Measurements from ENCODE around the gene HOPX.

The HOPX gene

DNA sequence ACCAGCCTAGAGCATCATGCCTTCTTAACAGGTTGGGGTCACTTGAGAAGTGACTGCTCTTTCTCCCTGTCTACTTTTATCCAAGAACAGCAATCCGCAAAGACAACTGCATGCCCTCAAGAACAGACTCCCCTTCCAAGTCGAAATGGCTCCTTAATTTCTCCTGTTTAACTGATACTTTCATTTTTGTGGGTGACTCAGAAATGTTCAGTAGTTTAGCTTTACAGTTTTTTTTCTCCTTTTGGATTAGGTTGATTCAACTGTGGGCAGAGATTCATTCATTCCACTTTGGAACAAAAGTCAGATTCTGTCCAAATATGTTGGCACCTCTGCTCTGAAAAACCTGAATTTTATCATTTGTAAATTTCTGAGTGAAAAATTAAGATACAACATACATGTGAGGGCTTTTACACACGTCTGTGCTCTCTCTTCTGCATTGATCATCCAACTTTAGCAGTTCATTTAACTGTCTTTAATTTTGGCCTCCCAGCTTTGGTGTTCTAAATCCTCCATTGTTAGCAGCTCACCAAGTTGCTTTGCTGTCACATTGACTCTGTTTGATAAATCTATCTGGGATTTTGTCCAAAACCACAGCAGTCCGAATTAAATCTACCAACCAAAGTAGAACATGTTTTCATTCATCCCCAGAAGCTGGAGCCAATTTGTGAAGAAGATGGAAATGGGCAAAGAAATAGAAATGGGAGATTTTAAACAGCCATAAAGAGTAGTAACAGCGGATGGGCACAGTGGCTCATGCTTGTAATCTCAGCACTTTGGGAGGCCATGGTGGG is 50.0 kb downstream of the HOPX start:
- H3K36me3 ChIP-seq (ENCODE audit: control insufficient read depth in 2 of 2, insufficient read depth in 1 of 2, low read length in 2 of 2), result no peaks in the 10 kb centered on the region
- POLR2A ChIA-PET, result no interaction called here
- CTCF ChIA-PET, result no interaction called here
- no peak overlapping the region for H3K4me3 ChIP-seq (ENCODE audit: low read depth, low read length)
- no peaks in the 10 kb centered on the region for H3K4me1 ChIP-seq (ENCODE audit: control insufficient read depth, insufficient read depth, low read length)
- no peaks in the 10 kb centered on the region for H3K9me3 ChIP-seq (ENCODE audit: control insufficient read depth, insufficient read depth, low read depth, low read length)
- TF ChIP-seq ZSCAN16 (tag by site-specific recombination; IDR thresholded peaks at IDR 0.05) (no peak), ZNF202 (tag by site-specific recombination; IDR thresholded peaks at IDR 0.05; ENCODE audit: borderline replicate concordance) (no peak), ZNF529 (tag by site-specific recombination; IDR thresholded peaks at IDR 0.05; ENCODE audit: insufficient replicate concordance) (no peak), ZNF510 (tag by site-specific recombination; IDR thresholded peaks at IDR 0.05; ENCODE audit: insufficient replicate concordance) (no peak)
- no peak overlapping the region for H3K27ac ChIP-seq (ENCODE audit: extremely low read depth, low read depth, low read length)

- ChIA-PET POLR2A (interaction anchor here (1.1 kb wide), 1 partner anchor 13 kb away, joined by 3 read pairs; no protein-coding TSS in a partner anchor), CTCF (no interaction called here)
- Histone ChIP-seq H3K36me3 (ENCODE audit: control insufficient read depth in 2 of 2, insufficient read depth in 1 of 2, low read length in 2 of 2) (no peaks in the 10 kb centered on the region), H3K4me3 (ENCODE audit: low read depth, low read length) (no peak overlapping the region), H3K27ac (ENCODE audit: extremely low read depth, low read depth, low read length) (no peak overlapping the region), H3K4me1 (ENCODE audit: control insufficient read depth, insufficient read depth, low read length) (no peaks in the 10 kb centered on the region), H3K9me3 (ENCODE audit: control insufficient read depth, insufficient read depth, low read depth, low read length) (no peaks in the 10 kb centered on the region)
- TF ChIP-seq ZFP41 (tag by site-specific recombination; IDR thresholded peaks at IDR 0.05; ENCODE audit: borderline replicate concordance), result no peak
- no peak for TF ChIP-seq ZNF24 (tag by site-specific recombination; IDR thresholded peaks at IDR 0.05)
- no peak for TF ChIP-seq HOXA7 (CRISPR knock-in tag; IDR thresholded peaks at IDR 0.05; ENCODE audit: borderline replicate concordance)
- TF ChIP-seq, protein P1, sequence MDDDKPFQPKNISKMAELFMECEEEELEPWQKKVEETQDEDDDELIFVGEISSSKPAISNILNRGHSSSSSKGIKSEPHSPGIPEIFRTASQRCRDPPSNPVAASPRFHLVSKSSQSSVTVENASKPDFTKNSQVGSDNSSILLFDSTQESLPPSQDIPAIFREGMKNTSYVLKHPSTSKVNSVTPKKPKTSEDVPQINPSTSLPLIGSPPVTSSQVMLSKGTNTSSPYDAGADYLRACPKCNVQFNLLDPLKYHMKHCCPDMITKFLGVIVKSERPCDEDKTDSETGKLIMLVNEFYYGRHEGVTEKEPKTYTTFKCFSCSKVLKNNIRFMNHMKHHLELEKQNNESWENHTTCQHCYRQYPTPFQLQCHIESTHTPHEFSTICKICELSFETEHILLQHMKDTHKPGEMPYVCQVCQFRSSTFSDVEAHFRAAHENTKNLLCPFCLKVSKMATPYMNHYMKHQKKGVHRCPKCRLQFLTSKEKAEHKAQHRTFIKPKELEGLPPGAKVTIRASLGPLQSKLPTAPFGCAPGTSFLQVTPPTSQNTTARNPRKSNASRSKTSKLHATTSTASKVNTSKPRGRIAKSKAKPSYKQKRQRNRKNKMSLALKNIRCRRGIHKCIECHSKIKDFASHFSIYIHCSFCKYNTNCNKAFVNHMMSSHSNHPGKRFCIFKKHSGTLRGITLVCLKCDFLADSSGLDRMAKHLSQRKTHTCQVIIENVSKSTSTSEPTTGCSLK (tag by site-specific recombination; IDR thresholded peaks at IDR 0.05), result no peak
- TF ChIP-seq ZNF138 (tag by site-specific recombination; IDR thresholded peaks at IDR 0.05; ENCODE audit: borderline replicate concordance), result no peak
- no peak for TF ChIP-seq ZNF76 (tag by site-specific recombination; IDR thresholded peaks at IDR 0.05; ENCODE audit: borderline replicate concordance, low read depth)
- TF ChIP-seq, protein P2, sequence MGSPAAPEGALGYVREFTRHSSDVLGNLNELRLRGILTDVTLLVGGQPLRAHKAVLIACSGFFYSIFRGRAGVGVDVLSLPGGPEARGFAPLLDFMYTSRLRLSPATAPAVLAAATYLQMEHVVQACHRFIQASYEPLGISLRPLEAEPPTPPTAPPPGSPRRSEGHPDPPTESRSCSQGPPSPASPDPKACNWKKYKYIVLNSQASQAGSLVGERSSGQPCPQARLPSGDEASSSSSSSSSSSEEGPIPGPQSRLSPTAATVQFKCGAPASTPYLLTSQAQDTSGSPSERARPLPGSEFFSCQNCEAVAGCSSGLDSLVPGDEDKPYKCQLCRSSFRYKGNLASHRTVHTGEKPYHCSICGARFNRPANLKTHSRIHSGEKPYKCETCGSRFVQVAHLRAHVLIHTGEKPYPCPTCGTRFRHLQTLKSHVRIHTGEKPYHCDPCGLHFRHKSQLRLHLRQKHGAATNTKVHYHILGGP (tag by site-specific recombination; IDR thresholded peaks at IDR 0.05), result no peak
Measured at GRCh38 chr4:56628592-56628991, 52.5 kb downstream of the HOPX start.

DNA sequence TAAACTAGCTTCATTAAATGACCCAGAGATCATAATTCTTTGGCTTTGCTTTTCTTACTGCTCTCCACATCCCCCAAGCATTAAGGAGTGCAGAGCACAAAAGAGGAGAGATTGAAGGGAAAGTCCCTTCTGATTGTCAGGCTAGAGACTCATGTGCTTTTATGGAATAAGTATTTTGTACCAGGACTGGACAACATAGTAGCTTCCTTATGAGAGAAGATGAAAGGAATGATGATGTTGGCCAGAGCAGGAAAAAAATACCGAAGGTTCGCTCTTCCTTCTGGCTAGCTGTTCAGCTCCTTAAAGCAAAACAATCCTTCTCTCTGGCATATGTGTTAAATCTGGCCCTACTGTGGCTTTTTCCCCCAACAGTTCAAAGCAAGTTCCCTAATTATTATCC is 53.1 kb downstream of the HOPX start:
- Histone ChIP-seq H3K4me1 (ENCODE audit: control insufficient read depth, insufficient read depth, low read length) (no peaks in the 10 kb centered on the region), H3K4me3 (ENCODE audit: low read depth, low read length) (no peak overlapping the region), H3K27ac (ENCODE audit: extremely low read depth, low read depth, low read length) (no peak overlapping the region), H3K9me3 (ENCODE audit: control insufficient read depth, insufficient read depth, low read depth, low read length) (no peaks in the 10 kb centered on the region), H3K36me3 (ENCODE audit: control insufficient read depth in 2 of 2, insufficient read depth in 1 of 2, low read length in 2 of 2) (no peaks in the 10 kb centered on the region)
- ChIA-PET CTCF (interaction anchor here (0.6 to 1.0 kb wide), 3 partner anchors 43 to 208 kb away, joined by 3 read pairs; no protein-coding TSS in a partner anchor), POLR2A (interaction anchor here (1.1 kb wide), 1 partner anchor 14 kb away, joined by 3 read pairs; no protein-coding TSS in a partner anchor)
- no peak for TF ChIP-seq SP2 (tag by site-specific recombination; IDR thresholded peaks at IDR 0.05)
- no peak for TF ChIP-seq ZNF544 (tag by site-specific recombination; IDR thresholded peaks at IDR 0.05)
- TF ChIP-seq ZNF23 (tag by site-specific recombination; IDR thresholded peaks at IDR 0.05; ENCODE audit: borderline replicate concordance), result no peak
- TF ChIP-seq ZNF664 (tag by site-specific recombination; IDR thresholded peaks at IDR 0.05), result no peak
- TF ChIP-seq, protein P2 (tag by site-specific recombination; IDR thresholded peaks at IDR 0.05), result no peak
- TF ChIP-seq GLI2 (tag by site-specific recombination; IDR thresholded peaks at IDR 0.05; ENCODE audit: borderline replicate concordance, low read depth), result no peak
- no peak for TF ChIP-seq ZNF335 (tag by site-specific recombination; conservative IDR thresholded peaks at IDR 0.05)
- no peak for TF ChIP-seq OVOL3 (tag by site-specific recombination; IDR thresholded peaks at IDR 0.05)
- TF ChIP-seq ZNF404 (tag by site-specific recombination; IDR thresholded peaks at IDR 0.05), result no peak
- TF ChIP-seq RBAK (tag by site-specific recombination; IDR thresholded peaks at IDR 0.05), result no peak
- no peak for TF ChIP-seq ZSCAN5A (tag by site-specific recombination; IDR thresholded peaks at IDR 0.05)
- TF ChIP-seq ZNF747 (tag by site-specific recombination; IDR thresholded peaks at IDR 0.05), result no peak
